MM.1S (cell line): Measurements from ENCODE around the gene RFC2.

Experiments used
- DNase-seq: peaks from one replicate; pipeline ENCODE4 v3.0.0-alpha.2; 2015
- H2AFZ ChIP-seq: fragments of 300-600 bp; sonication (generic); 2 replicates; pipeline ENCODE4 v1.6.0; 2016; ENCODE audit warnings: antibody characterized with exemption, low read length
- H3F3A ChIP-seq: fragments of 300-600 bp; sonication (generic); 2 replicates; pipeline ENCODE4 v1.6.1; 2016; ENCODE audit warnings: mild to moderate bottlenecking, antibody characterized with exemption, low read length, moderate library complexity, mixed read lengths; ENCODE audit not compliant: insufficient read depth
- H3K27ac ChIP-seq: fragments of 300-600 bp; sonication (generic); 2 replicates; pipeline ENCODE4 v1.5.1; 2016; ENCODE audit warnings: mild to moderate bottlenecking, low read length
- H3K27me3 ChIP-seq: fragments of 300-600 bp; sonication (generic); replicated peaks from 2 replicates; pipeline ENCODE4 v1.6.0; 2016; ENCODE audit warnings: low read length; ENCODE audit not compliant: insufficient read depth
- H3K36me3 ChIP-seq: fragments of 300-600 bp; sonication (generic); replicated peaks from 2 replicates; pipeline ENCODE4 v1.6.1; 2016; ENCODE audit warnings: mild to moderate bottlenecking, low read length, mixed read lengths; ENCODE audit not compliant: insufficient read depth
- H3K4me1 ChIP-seq: fragments of 300-600 bp; sonication (generic); 2 replicates; pipeline ENCODE4 v1.6.1; 2016; ENCODE audit warnings: low read length, mixed read lengths
- H3K4me2 ChIP-seq: fragments of 300-600 bp; sonication (generic); 2 replicates; pipeline ENCODE4 v1.6.0; 2016; ENCODE audit warnings: low read depth, low read length
- H3K4me3 ChIP-seq: fragments of 300-600 bp; sonication (generic); 2 replicates; pipeline ENCODE4 v1.5.1; 2016; ENCODE audit warnings: low read length, mixed read lengths
- H3K79me2 ChIP-seq: fragments of 300-600 bp; sonication (generic); 2 replicates; pipeline ENCODE4 v1.6.1; 2016; ENCODE audit warnings: mixed run types, low read length, mixed read lengths
- H3K9ac ChIP-seq: fragments of 300-600 bp; sonication (generic); 2 replicates; pipeline ENCODE4 v1.6.1; 2016; ENCODE audit warnings: low read length, mixed read lengths
- H3K9me2 ChIP-seq: fragments of 300-600 bp; sonication (generic); replicated peaks from 2 replicates; pipeline ENCODE4 v1.6.1; 2016; ENCODE audit warnings: mild to moderate bottlenecking, low read length, mixed read lengths; ENCODE audit not compliant: insufficient read depth
- H3K9me3 ChIP-seq: fragments of 300-600 bp; sonication (generic); replicated peaks from 2 replicates; pipeline ENCODE4 v1.6.1; 2016; ENCODE audit warnings: mild to moderate bottlenecking, low read length, mixed read lengths; ENCODE audit not compliant: insufficient read depth
- H4K20me1 ChIP-seq: fragments of 300-600 bp; sonication (generic); 2 replicates; pipeline ENCODE4 v1.6.1; 2016; ENCODE audit warnings: mild to moderate bottlenecking, low read length, moderate library complexity, mixed read lengths; ENCODE audit not compliant: insufficient read depth
- EZH2 ChIP-seq: fragments of 300-600 bp; sonication (generic); optimal IDR thresholded peaks from 2 replicates; pipeline ENCODE3; 2017; ENCODE audit warnings: low read depth, mild to moderate bottlenecking, antibody characterized with exemption, low read length, mixed read lengths
- EZH2phosphoT487 ChIP-seq: fragments of 300-600 bp; sonication (generic); IDR thresholded peaks from 2 replicates; pipeline ENCODE4 v1.6.1; 2018; ENCODE audit warnings: antibody characterized with exemption, low read length
- TF ChIP-seq, protein P1 (sequence below): fragments of 300-600 bp; sonication (generic); IDR thresholded peaks from 2 replicates; pipeline ENCODE4 v1.5.1; 2016; ENCODE audit warnings: antibody characterized with exemption, low read length, mixed read lengths

RFC2 gene

DNA sequence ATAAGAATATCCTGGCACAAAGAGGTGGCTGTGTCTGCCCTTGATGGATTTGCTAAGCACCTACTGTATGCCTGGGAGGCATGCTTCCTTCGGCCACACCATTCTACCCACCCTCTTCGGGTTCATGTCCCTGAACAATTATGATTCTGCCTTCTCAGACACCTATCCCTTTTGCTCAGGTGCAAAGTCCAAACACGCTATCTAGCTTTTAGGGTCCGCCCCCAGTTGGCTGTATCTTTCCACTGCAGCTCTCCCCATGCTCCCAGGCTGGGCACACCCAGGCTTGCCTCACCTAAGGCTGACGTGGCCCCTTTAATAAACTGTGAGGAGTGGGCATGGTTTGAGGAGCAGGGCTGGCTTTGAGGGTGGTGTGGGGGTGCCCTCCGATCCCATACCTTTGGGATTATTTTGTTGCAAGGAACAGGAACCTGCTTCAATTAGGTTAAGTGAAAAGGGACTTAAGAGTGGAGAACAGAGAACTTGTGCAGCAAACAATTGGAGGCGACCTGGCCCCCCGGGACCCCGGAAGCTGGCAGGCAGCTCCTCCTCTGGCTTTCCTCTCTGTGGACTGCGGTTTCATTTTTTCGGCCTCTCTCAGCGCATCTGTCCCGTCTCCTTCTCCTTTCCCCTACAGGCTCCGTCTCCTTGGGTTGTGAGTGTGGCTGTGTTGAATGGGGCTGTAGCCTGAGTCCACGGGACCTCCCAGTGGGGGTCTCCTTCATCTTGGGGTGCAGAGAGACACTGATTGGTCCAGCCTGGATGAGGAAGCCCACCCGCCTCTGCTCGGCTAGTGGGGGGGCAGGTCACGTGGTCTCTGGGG is 38.8 kb upstream of the RFC2 start:
- H3K27me3 ChIP-seq = peaks cover 40% of the 10 kb centered on the region
- H3K4me3 ChIP-seq = no peak overlapping the region
- DNase-seq = no peak
- no peaks in the 10 kb centered on the region for H3K79me2 ChIP-seq
- no peak overlapping the region for H2AFZ ChIP-seq
- H3K9ac ChIP-seq = no peak overlapping the region
- H3K9me3 ChIP-seq = no peaks in the 10 kb centered on the region
- TF ChIP-seq EZH2 (no peak), EZH2phosphoT487 (no peak)
- TF ChIP-seq, protein P1, sequence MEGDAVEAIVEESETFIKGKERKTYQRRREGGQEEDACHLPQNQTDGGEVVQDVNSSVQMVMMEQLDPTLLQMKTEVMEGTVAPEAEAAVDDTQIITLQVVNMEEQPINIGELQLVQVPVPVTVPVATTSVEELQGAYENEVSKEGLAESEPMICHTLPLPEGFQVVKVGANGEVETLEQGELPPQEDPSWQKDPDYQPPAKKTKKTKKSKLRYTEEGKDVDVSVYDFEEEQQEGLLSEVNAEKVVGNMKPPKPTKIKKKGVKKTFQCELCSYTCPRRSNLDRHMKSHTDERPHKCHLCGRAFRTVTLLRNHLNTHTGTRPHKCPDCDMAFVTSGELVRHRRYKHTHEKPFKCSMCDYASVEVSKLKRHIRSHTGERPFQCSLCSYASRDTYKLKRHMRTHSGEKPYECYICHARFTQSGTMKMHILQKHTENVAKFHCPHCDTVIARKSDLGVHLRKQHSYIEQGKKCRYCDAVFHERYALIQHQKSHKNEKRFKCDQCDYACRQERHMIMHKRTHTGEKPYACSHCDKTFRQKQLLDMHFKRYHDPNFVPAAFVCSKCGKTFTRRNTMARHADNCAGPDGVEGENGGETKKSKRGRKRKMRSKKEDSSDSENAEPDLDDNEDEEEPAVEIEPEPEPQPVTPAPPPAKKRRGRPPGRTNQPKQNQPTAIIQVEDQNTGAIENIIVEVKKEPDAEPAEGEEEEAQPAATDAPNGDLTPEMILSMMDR = no peak
- no peaks in the 10 kb centered on the region for H3F3A ChIP-seq
- H4K20me1 ChIP-seq = no peaks in the 10 kb centered on the region
- H3K9me2 ChIP-seq = no peaks in the 10 kb centered on the region
- no peak overlapping the region for H3K4me2 ChIP-seq
- peaks cover 5% of the 10 kb centered on the region; the same call in 1 of the 2 replicates for H3K4me1 ChIP-seq
- no peaks in the 10 kb centered on the region for H3K36me3 ChIP-seq
- no peak overlapping the region for H3K27ac ChIP-seq

DNA sequence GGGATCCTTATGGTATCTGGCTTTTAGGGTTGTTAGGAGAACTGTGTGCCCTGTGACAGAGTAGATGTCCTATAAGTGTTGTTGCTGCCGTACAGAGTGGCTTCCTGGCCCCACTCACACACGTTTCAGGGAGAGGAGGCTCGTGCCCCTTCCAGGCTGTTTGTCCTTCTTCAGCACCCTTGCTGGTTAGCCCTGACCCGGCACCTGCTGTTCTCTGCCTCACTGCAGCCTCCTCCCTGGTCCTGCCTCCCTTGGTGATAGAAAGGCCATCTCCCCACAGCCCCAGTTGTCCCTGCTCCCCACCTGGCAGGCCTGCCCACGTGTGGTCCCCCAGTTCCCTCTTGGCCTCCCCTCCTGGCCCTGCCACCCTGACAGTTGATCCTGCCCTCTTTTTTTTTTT is 37.3 kb upstream of the RFC2 start:
- Histone ChIP-seq H3K9me3 (no peaks in the 10 kb centered on the region), H3K79me2 (no peaks in the 10 kb centered on the region), H3K4me1 (peaks cover 5% of the 10 kb centered on the region; the same call in 1 of the 2 replicates), H2AFZ (no peak overlapping the region), H4K20me1 (no peaks in the 10 kb centered on the region), H3K4me3 (no peak overlapping the region), H3K9me2 (no peaks in the 10 kb centered on the region), H3K27ac (no peak overlapping the region), H3F3A (no peaks in the 10 kb centered on the region), H3K36me3 (no peaks in the 10 kb centered on the region), H3K27me3 (peaks cover 38% of the 10 kb centered on the region), H3K9ac (no peak overlapping the region), H3K4me2 (no peak overlapping the region)
- TF ChIP-seq EZH2phosphoT487 (no peak), EZH2 (no peak)
- TF ChIP-seq, protein P1 = no peak
- no peak for DNase-seq

DNA sequence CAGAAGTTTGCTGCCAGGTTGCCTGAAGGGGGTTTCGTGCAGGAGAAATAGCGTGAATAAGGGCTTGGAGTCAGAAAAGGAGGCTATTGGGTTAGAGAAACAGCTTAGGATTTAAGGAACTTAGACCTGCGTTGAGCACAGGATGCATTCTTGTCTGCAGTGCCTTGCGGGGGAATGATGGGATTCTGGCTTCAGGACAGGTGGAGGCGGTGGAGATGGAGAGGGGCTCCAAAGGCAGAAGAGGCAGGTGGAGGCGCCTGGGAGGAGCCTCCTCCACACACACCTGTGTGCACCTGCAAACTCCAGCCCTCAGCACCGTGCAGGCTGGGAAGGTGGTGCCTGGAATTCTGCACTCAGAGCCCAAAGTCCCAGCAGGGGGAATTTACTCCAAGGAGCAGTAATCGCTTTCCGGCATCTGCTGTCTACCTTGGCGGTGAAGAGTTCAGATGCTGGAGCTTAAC is 36.8 kb upstream of the RFC2 start:
- H4K20me1 ChIP-seq = no peaks in the 10 kb centered on the region
- no peaks in the 10 kb centered on the region for H3K9me3 ChIP-seq
- no peaks in the 10 kb centered on the region for H3K9me2 ChIP-seq
- H3K79me2 ChIP-seq = no peaks in the 10 kb centered on the region
- no peak overlapping the region for H3K9ac ChIP-seq
- H3K27me3 ChIP-seq = peaks cover 38% of the 10 kb centered on the region
- no peaks in the 10 kb centered on the region for H3F3A ChIP-seq
- H3K27ac ChIP-seq = no peak overlapping the region
- DNase-seq = no peak
- H3K4me1 ChIP-seq = peaks cover 5% of the 10 kb centered on the region; the same call in 1 of the 2 replicates
- H3K4me2 ChIP-seq = no peak overlapping the region
- no peak for TF ChIP-seq EZH2phosphoT487
- TF ChIP-seq, protein P1 = no peak
- TF ChIP-seq EZH2 = no peak
- no peaks in the 10 kb centered on the region for H3K36me3 ChIP-seq
- H2AFZ ChIP-seq = no peak overlapping the region
- no peak overlapping the region for H3K4me3 ChIP-seq
